KBM-7 (cell line): ENCODE measurements around the gene STIMATE.

Experiments
- DNase-seq: peaks from one replicate; pipeline ENCODE4 v3.0.0-alpha.2; 2015
- in situ Hi-C: fragments of 300-500 bp; cut with MboI; formaldehyde crosslinking; loops from 2 replicates; pipeline ENCODE4 v1.14.3; 2020; ENCODE audit warnings: low sequenced_read_pairs, low pct_unique_long_range_greater_than_20kb, mixed read lengths

The STIMATE gene

GRCh38 chr3:52897130-52898122 lies at the start of gene STIMATE:
Gene STIMATE (minus strand): TSS chr3:52897548. CDS start chr3:52897450, 98 bp downstream.
- in situ Hi-C loops = no loop called here
- DNase-seq = peak; percentile 79

- no peak for DNase-seq
- in situ Hi-C loops = no loop called here
Measured at GRCh38 chr3:52939600-52939999, 42.3 kb upstream of the STIMATE start.

- peak; percentile 57 for DNase-seq
- in situ Hi-C loops = no loop called here
Measured at GRCh38 chr3:52934630-52935530, 37.5 kb upstream of the STIMATE start.

GRCh38 chr3:52931889-52932288 lies 34.5 kb upstream of the STIMATE start:
- no peak for DNase-seq
- in situ Hi-C loops = no loop called here

- in situ Hi-C loops = no loop called here
- DNase-seq = no peak
Measured at GRCh38 chr3:52931328-52931727, 34.0 kb upstream of the STIMATE start.

GRCh38 chr3:52930748-52931147 lies 33.4 kb upstream of the STIMATE start:
- in situ Hi-C loops = no loop called here
- no peak for DNase-seq

- no peak for DNase-seq
- in situ Hi-C loops = no loop called here
Measured at GRCh38 chr3:52926554-52926953, 29.2 kb upstream of the STIMATE start.

GRCh38 chr3:52925405-52926313 lies 28.3 kb upstream of the STIMATE start:
- peak; percentile 18 for DNase-seq
- in situ Hi-C loops = no loop called here

GRCh38 chr3:52923963-52924362 lies 26.6 kb upstream of the STIMATE start:
- in situ Hi-C loops = no loop called here
- DNase-seq = no peak

- in situ Hi-C loops = no loop called here
- no peak for DNase-seq
Measured at GRCh38 chr3:52920841-52921240, 23.5 kb upstream of the STIMATE start.

GRCh38 chr3:52917044-52917443 lies 19.7 kb upstream of the STIMATE start:
- in situ Hi-C loops = no loop called here
- DNase-seq = no peak

GRCh38 chr3:52915294-52915693 lies 17.9 kb upstream of the STIMATE start:
- in situ Hi-C loops = no loop called here
- DNase-seq = no peak

- DNase-seq = no peak
- in situ Hi-C loops = no loop called here
Measured at GRCh38 chr3:52912885-52913731, 15.8 kb upstream of the STIMATE start.

GRCh38 chr3:52910823-52911222 lies 13.5 kb upstream of the STIMATE start:
- in situ Hi-C loops = no loop called here
- DNase-seq = no peak

GRCh38 chr3:52907497-52907896 lies 10.1 kb upstream of the STIMATE start:
- in situ Hi-C loops = no loop called here
- no peak for DNase-seq

GRCh38 chr3:52904552-52904951 lies 7.2 kb upstream of the STIMATE start:
- in situ Hi-C loops = no loop called here
- DNase-seq = no peak

GRCh38 chr3:52904000-52904399 lies 6.7 kb upstream of the STIMATE start:
- no peak for DNase-seq
- in situ Hi-C loops = no loop called here

GRCh38 chr3:52896613-52897012 lies 735 bp downstream of the STIMATE start:
- in situ Hi-C loops = no loop called here
- DNase-seq = peak; percentile 25
